Natural killer cell (primary cell): ENCODE results near the gene L1TD1. TPM values are rescaled to one million over a fixed set of nuclear protein-coding genes. Genes with fewer than 3 reads are reported as not detected.

Experiments used
- ATAC-seq, 3 donors: fragments of 150-1000 bp in 2 of 3; fragments of 200-7000 bp in 1 of 3; cut with Tn5 transposase; 1 replicate in 1 of 3; 2 replicates in 2 of 3; pipeline ENCODE4 v1.10.0; 2021; ENCODE audit warnings: mild to moderate bottlenecking in 2 of 3, moderate library complexity in 2 of 3
- DNase-seq, 2 donors: peaks; one replicate each; pipeline versions ENCODE4 v3.0.0 to v3.0.0-alpha.2; 2013 to 2021; ENCODE audit warnings: mixed read lengths in 1 of 2
- H3K27ac ChIP-seq: one replicate; pipeline ENCODE4 v1.5.1; 2013; ENCODE audit warnings: mild to moderate bottlenecking, low read length
- H3K27me3 ChIP-seq: one replicate; pipeline ENCODE4 v1.6.1; 2013; ENCODE audit warnings: low read length; ENCODE audit not compliant: control insufficient read depth, insufficient read depth
- H3K36me3 ChIP-seq: one replicate; pipeline ENCODE4 v1.6.1; 2013; ENCODE audit warnings: low read length; ENCODE audit not compliant: control insufficient read depth, insufficient read depth
- H3K4me1 ChIP-seq: one replicate; pipeline ENCODE4 v1.6.1; 2013; ENCODE audit warnings: low read length; ENCODE audit not compliant: control insufficient read depth, insufficient read depth
- H3K4me3 ChIP-seq: one replicate; pipeline ENCODE4 v1.5.1; 2013; ENCODE audit warnings: low read length
- H3K9me3 ChIP-seq: one replicate; pipeline ENCODE4 v1.6.1; 2013; ENCODE audit warnings: low read length; ENCODE audit not compliant: control insufficient read depth, insufficient read depth
- H3K27ac Mint-ChIP-seq, 2 donors: one replicate each; pipeline ENCODE4 v1.8.0; 2022; ENCODE audit warnings: mild to moderate bottlenecking in 2 of 2, mixed read lengths in 2 of 2, moderate library complexity in 1 of 2
- H3K27me3 Mint-ChIP-seq, 2 donors: one replicate each; pipeline ENCODE4 v1.8.0; 2022; ENCODE audit warnings: low read depth in 2 of 2, mixed read lengths in 2 of 2
- H3K36me3 Mint-ChIP-seq: one replicate; pipeline ENCODE4 v1.8.0; 2022; ENCODE audit warnings: mixed read lengths
- H3K4me1 Mint-ChIP-seq, 2 donors: one replicate each; pipeline ENCODE4 v1.8.0; 2022; ENCODE audit warnings: mixed read lengths in 2 of 2
- H3K4me3 Mint-ChIP-seq: one replicate; pipeline ENCODE4 v1.8.0; 2022; ENCODE audit warnings: mild to moderate bottlenecking, moderate library complexity, mixed read lengths
- H3K9me3 Mint-ChIP-seq, 2 donors: one replicate each; pipeline ENCODE4 v1.8.0; 2022; ENCODE audit warnings: mixed read lengths in 2 of 2
- WGBS: methylation state at CpG from one replicate; pipeline ENCODE4 v1.1.7; 2013; ENCODE audit warnings: missing lambda C conversion rate; ENCODE audit not compliant: insufficient coverage; 5-methylcytosine and 5-hydroxymethylcytosine counted together
- intact Hi-C: fragments of 100-400 bp; cut with micrococcal nuclease; formaldehyde crosslinking; loops from one replicate; pipeline ENCODE4 v1.14.2; 2022
- total RNA-seq, 4 donors: library from RNA; stranded (reverse); fragments of 120-200 nt in 1 of 4; gene quantifications; one replicate each; pipeline versions ENCODE4 v1.2.3 to v1.2.4, GENCODE V29; 2013 to 2022
- TF ChIP-seq, protein P1 (sequence below): fragments of 200-600 bp; IDR thresholded peaks from one replicate; pipeline ENCODE4 v1.8.0; 2022; ENCODE audit warnings: antibody characterized with exemption

L1TD1 gene
- total RNA-seq, 3 donors from 2014 or later (not counting 1 experiment from before 2014, with no cell fraction given), result 0.35 TPM; not detected in 2

- Histone ChIP-seq H3K4me3 (no peak overlapping the region), H3K9me3 (no peaks in the 10 kb centered on the region), H3K4me1 (no peaks in the 10 kb centered on the region), H3K36me3 (no peaks in the 10 kb centered on the region), H3K27me3 (no peaks in the 10 kb centered on the region), H3K27ac (no peak overlapping the region)
- WGBS, result 96% methylated on average over 9 of the region's 9 CpGs
- DNase-seq (no peak), ATAC-seq (no peak)
- Mint-ChIP-seq H3K4me3 (no peak overlapping the region), H3K27ac (no peak overlapping the region), H3K9me3 (no peaks in the 10 kb centered on the region), H3K36me3 (no peaks in the 10 kb centered on the region), H3K4me1 (no peaks in the 10 kb centered on the region), H3K27me3 (no peaks in the 10 kb centered on the region)
- intact Hi-C loops, result no loop called here
- TF ChIP-seq, protein P1, sequence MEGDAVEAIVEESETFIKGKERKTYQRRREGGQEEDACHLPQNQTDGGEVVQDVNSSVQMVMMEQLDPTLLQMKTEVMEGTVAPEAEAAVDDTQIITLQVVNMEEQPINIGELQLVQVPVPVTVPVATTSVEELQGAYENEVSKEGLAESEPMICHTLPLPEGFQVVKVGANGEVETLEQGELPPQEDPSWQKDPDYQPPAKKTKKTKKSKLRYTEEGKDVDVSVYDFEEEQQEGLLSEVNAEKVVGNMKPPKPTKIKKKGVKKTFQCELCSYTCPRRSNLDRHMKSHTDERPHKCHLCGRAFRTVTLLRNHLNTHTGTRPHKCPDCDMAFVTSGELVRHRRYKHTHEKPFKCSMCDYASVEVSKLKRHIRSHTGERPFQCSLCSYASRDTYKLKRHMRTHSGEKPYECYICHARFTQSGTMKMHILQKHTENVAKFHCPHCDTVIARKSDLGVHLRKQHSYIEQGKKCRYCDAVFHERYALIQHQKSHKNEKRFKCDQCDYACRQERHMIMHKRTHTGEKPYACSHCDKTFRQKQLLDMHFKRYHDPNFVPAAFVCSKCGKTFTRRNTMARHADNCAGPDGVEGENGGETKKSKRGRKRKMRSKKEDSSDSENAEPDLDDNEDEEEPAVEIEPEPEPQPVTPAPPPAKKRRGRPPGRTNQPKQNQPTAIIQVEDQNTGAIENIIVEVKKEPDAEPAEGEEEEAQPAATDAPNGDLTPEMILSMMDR, result no peak
Measured at GRCh38 chr1:62222321-62222720, 27.7 kb downstream of the L1TD1 start.

DNA sequence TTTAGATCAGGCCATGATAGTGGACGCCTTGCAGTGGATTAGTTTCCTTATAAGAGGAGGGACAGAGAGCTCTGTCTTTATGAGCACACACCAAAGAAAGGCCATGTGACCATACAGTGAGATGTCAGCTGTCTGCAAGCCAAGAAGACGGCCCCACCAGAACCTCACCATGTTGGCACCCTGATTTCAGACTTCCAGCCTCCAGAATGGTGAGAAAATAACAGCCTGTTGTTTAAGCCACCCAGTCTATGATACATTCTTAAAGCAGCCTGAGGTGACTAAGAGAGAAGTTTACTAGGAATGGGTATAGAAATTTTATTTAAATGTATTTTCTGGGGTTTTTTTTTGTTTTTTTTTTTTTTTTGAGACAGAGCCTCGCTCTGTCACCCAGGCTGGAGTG is 29.5 kb downstream of the L1TD1 start:
- no peak overlapping the region for H3K4me3 Mint-ChIP-seq
- WGBS, result 41% methylated on average over 2 of the region's 3 CpGs

DNA sequence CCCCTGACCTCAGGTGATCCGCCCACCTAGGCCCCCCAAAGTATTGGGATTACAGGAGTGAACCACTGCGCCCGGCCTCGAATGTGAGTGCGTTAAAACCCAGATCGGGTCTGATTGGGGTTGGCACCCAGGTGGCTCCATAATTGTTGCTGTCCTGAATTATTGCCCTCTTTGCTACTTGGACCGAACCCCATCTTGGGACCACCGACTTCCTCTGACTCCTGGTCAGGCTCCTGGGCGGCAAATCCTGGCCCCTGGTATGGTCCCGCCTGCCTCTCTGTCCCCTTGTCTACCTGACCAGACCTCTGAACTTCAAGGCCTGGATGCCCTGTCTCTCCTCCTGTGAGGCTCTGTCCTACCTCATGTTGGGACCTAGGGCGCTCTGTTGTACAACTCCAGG is 32.8 kb downstream of the L1TD1 start:
- no peak overlapping the region for H3K4me3 Mint-ChIP-seq
- H3K4me1 Mint-ChIP-seq, result no peaks in the 10 kb centered on the region
- WGBS, result 80% methylated on average over 11 of the region's 11 CpGs
- ATAC-seq (no peak), DNase-seq (no peak)
- intact Hi-C loops, result no loop called here
- H3K27me3 Mint-ChIP-seq, result peaks cover 0 to 6% of the 10 kb centered on the region in 2 donors
- H3K4me1 ChIP-seq, result no peaks in the 10 kb centered on the region
- H3K27ac Mint-ChIP-seq, result no peak overlapping the region
- H3K9me3 ChIP-seq, result no peaks in the 10 kb centered on the region
- no peak overlapping the region for H3K4me3 ChIP-seq
- TF ChIP-seq, protein P1, result no peak
- no peaks in the 10 kb centered on the region for H3K36me3 ChIP-seq
- H3K36me3 Mint-ChIP-seq, result no peaks in the 10 kb centered on the region
- H3K27ac ChIP-seq, result no peak overlapping the region
- no peaks in the 10 kb centered on the region for H3K9me3 Mint-ChIP-seq
- H3K27me3 ChIP-seq, result no peaks in the 10 kb centered on the region

More for the DNA sequence above, 29.5 kb downstream of the L1TD1 start:
- Histone ChIP-seq H3K36me3 (no peaks in the 10 kb centered on the region), H3K9me3 (no peaks in the 10 kb centered on the region), H3K4me1 (no peaks in the 10 kb centered on the region), H3K27me3 (no peaks in the 10 kb centered on the region), H3K27ac (no peak overlapping the region), H3K4me3 (no peak overlapping the region)
- Mint-ChIP-seq H3K27me3 (no peaks in the 10 kb centered on the region), H3K4me1 (no peaks in the 10 kb centered on the region), H3K27ac (no peak overlapping the region), H3K36me3 (no peaks in the 10 kb centered on the region), H3K9me3 (no peaks in the 10 kb centered on the region)
- TF ChIP-seq, protein P1, result no peak
- ATAC-seq (no peak), DNase-seq (no peak)
- intact Hi-C loops, result no loop called here

DNA sequence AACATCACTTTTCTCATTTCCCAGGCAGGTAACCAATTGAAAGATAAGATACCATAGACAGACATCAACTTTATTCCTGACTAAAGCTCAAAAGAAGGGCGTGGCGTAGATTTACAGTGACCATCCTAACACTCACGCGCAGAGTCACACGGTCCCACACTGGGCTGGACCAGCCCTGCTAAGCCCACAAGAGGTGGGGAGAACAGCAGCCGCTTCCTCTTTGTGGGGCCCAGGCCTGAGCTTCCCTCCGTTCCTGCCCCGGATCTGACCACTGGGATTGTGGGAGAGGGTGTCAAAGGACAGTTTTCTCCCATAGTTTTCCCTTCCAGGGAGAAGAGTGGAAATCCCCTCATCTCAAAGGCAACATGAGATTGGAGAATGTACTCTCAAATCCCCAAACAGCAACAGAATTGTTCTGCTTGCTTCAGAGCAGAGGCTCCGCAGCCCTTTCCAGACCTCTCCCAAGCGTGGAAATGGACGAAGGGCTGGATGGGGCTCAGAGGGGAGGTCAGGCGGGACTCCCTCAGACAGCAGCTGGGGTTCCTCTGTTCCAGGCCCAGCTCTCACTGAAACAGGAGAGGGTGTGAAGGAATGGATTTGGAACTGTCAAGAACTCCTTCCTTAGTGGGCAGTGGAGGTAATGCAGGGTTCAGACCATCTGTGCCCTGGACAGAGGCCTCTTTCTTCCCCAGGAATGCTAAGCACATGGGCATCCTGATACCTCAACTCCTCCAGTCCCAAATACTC is 33.7 kb downstream of the L1TD1 start:
- Mint-ChIP-seq H3K36me3 (no peaks in the 10 kb centered on the region), H3K27me3 (peaks cover 0 to 6% of the 10 kb centered on the region in 2 donors), H3K4me1 (no peaks in the 10 kb centered on the region), H3K4me3 (no peak overlapping the region), H3K27ac (no peak overlapping the region), H3K9me3 (no peaks in the 10 kb centered on the region)
- Histone ChIP-seq H3K4me3 (no peak overlapping the region), H3K4me1 (no peaks in the 10 kb centered on the region), H3K27ac (no peak overlapping the region), H3K9me3 (no peaks in the 10 kb centered on the region), H3K27me3 (no peaks in the 10 kb centered on the region), H3K36me3 (no peaks in the 10 kb centered on the region)
- no peak for DNase-seq
- TF ChIP-seq, protein P1, result no peak
- WGBS, result 92% methylated on average over 9 of the region's 12 CpGs
- intact Hi-C loops, result no loop called here
- ATAC-seq, result no peak
